SU-DHL-6 (cell line): ENCODE results near the gene CHAT.

Source experiments
- H2AFZ ChIP-seq: fragments of 200-600 bp; sonication (generic); 2 replicates; pipeline ENCODE4 v1.6.1; 2014; ENCODE audit warnings: low read depth, mild to moderate bottlenecking, moderate library complexity, mixed read lengths, antibody characterized with exemption, low read length; ENCODE audit not compliant: severe bottlenecking
- H3F3A ChIP-seq: fragments of 200-600 bp; shearing (Covaris generic); 2 replicates; pipeline ENCODE4 v1.6.0; 2016; ENCODE audit warnings: antibody characterized with exemption, mild to moderate bottlenecking; ENCODE audit not compliant: insufficient read depth
- H3K27ac ChIP-seq: fragments of 200-600 bp; sonication (generic); 2 replicates; pipeline ENCODE4 v1.5.1; 2016; ENCODE audit warnings: low read depth, mild to moderate bottlenecking, low read length, moderate library complexity, mixed read lengths
- H3K27me3 ChIP-seq: fragments of 200-600 bp; sonication (generic), shearing (Covaris generic); 2 replicates; pipeline ENCODE4 v1.6.0; 2014; ENCODE audit warnings: mild to moderate bottlenecking, low read length
- H3K36me3 ChIP-seq: fragments of 200-600 bp; sonication (generic); 2 replicates; pipeline ENCODE4 v1.6.1; 2014; ENCODE audit warnings: mild to moderate bottlenecking, low read length, mixed read lengths
- H3K4me2 ChIP-seq: fragments of 300-600, 200-600 bp; shearing (Covaris generic), sonication (generic); 2 replicates; pipeline ENCODE4 v1.6.0; 2014; ENCODE audit warnings: low read length, low read depth, mild to moderate bottlenecking; ENCODE audit not compliant: poor library complexity, severe bottlenecking
- H3K4me3 ChIP-seq: fragments of 200-600 bp; sonication (generic); 2 replicates; pipeline ENCODE4 v1.5.1; 2014; ENCODE audit warnings: antibody characterized with exemption, low read length, mild to moderate bottlenecking, mixed read lengths; ENCODE audit not compliant: insufficient read depth, poor library complexity, severe bottlenecking
- H3K79me2 ChIP-seq: fragments of 200-600 bp; sonication (generic); 2 replicates; pipeline ENCODE4 v1.6.1; 2014; ENCODE audit warnings: mild to moderate bottlenecking, low read length, moderate library complexity; ENCODE audit not compliant: insufficient read depth
- H3K9ac ChIP-seq: fragments of 200-600 bp; sonication (generic); 2 replicates; pipeline ENCODE4 v1.7.0; 2014; ENCODE audit warnings: mild to moderate bottlenecking, low read length
- H3K9me2 ChIP-seq: fragments of 200-600 bp; sonication (generic); replicated peaks from 2 replicates; pipeline ENCODE4 v1.6.1; 2014; ENCODE audit warnings: low read length; ENCODE audit not compliant: insufficient read depth
- H3K9me3 ChIP-seq: fragments of 200-600 bp; sonication (generic); 2 replicates; pipeline ENCODE4 v1.6.1; 2014; ENCODE audit warnings: low read length, mixed read lengths; ENCODE audit not compliant: insufficient read depth
- H4K20me1 ChIP-seq: fragments of 200-600 bp; sonication (generic); 2 replicates; pipeline ENCODE4 v1.6.1; 2014; ENCODE audit warnings: low read depth, mild to moderate bottlenecking, antibody characterized with exemption, low read length, moderate library complexity, mixed read lengths
- CTCF ChIP-seq: fragments of 200-600 bp; sonication (generic); IDR thresholded peaks from one replicate; pipeline ENCODE4 v1.5.1; 2017; ENCODE audit warnings: antibody characterized with exemption, mild to moderate bottlenecking, low read length, moderate library complexity; ENCODE audit not compliant: insufficient read depth, poor library complexity, severe bottlenecking
- EZH2phosphoT487 ChIP-seq: fragments of 200-600 bp; sonication (generic), shearing (Covaris generic); conservative IDR thresholded peaks from 2 replicates; pipeline ENCODE4 v1.6.1; 2018; ENCODE audit warnings: mild to moderate bottlenecking, antibody characterized with exemption, low read length, moderate library complexity, mixed read lengths

CHAT gene

GRCh38 chr10:49600781-49601400 is 12.9 kb upstream of the CHAT start:
- Histone ChIP-seq H4K20me1 (no peaks in the 10 kb centered on the region), H3K9ac (no peak overlapping the region), H3K27ac (no peak overlapping the region), H3K79me2 (no peaks in the 10 kb centered on the region), H3K36me3 (no peaks in the 10 kb centered on the region), H3K4me3 (no peak overlapping the region), H2AFZ (no peak overlapping the region), H3K9me3 (no peaks in the 10 kb centered on the region), H3K4me2 (no peak overlapping the region), H3K27me3 (no peaks in the 10 kb centered on the region), H3K9me2 (no peaks in the 10 kb centered on the region), H3F3A (no peaks in the 10 kb centered on the region)
- TF ChIP-seq CTCF: no peak
- TF ChIP-seq EZH2phosphoT487: no peak

DNA sequence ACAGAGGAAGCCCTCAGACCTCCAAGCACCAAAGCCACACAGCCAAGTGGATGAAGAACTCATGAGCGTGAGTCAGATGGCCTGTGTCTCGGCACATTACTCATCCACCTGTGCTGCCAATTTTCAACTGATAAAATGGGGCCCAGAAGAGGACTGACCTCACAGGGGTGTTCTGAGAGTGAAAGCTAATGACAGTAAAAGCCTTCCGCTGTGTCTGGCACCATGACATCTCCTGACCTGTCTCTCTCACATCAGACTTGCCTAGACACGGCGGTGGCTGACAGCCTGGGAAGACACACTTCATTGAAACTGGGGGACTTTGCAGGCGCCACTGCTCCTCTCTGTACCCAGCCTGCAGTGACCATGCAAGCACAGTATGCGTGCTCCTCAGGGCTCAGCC is 12.0 kb upstream of the CHAT start:
- Histone ChIP-seq H4K20me1 (no peaks in the 10 kb centered on the region), H3K27me3 (no peaks in the 10 kb centered on the region), H3K4me3 (no peak overlapping the region), H3K36me3 (no peaks in the 10 kb centered on the region), H2AFZ (no peak overlapping the region), H3K9me3 (no peaks in the 10 kb centered on the region), H3K4me2 (no peak overlapping the region), H3K9ac (no peak overlapping the region), H3K27ac (no peak overlapping the region), H3F3A (no peaks in the 10 kb centered on the region), H3K9me2 (no peaks in the 10 kb centered on the region), H3K79me2 (no peaks in the 10 kb centered on the region)
- TF ChIP-seq CTCF: no peak
- TF ChIP-seq EZH2phosphoT487: no peak

- H3K4me3 ChIP-seq: no peak overlapping the region
- no peak for TF ChIP-seq CTCF
- TF ChIP-seq EZH2phosphoT487: no peak
- H3K27ac ChIP-seq: no peak overlapping the region
- H3K4me2 ChIP-seq: no peak overlapping the region
- H4K20me1 ChIP-seq: no peaks in the 10 kb centered on the region
- H2AFZ ChIP-seq: no peak overlapping the region
- no peaks in the 10 kb centered on the region for H3K9me3 ChIP-seq
- no peak overlapping the region for H3K9ac ChIP-seq
- H3K79me2 ChIP-seq: no peaks in the 10 kb centered on the region
- H3F3A ChIP-seq: no peaks in the 10 kb centered on the region
- no peaks in the 10 kb centered on the region for H3K27me3 ChIP-seq
- H3K36me3 ChIP-seq: no peaks in the 10 kb centered on the region
- no peaks in the 10 kb centered on the region for H3K9me2 ChIP-seq
These were observed 11.3 kb upstream of the CHAT start for GRCh38 chr10:49602380-49603023.
